Measurements from ENCODE around the gene MVD. TPM values are rescaled to one million over a fixed set of nuclear protein-coding genes. Genes with fewer than 3 reads are reported as not detected.

The MVD gene
- total RNA-seq, 1 donor from 2014 or later: 102 TPM

DNA sequence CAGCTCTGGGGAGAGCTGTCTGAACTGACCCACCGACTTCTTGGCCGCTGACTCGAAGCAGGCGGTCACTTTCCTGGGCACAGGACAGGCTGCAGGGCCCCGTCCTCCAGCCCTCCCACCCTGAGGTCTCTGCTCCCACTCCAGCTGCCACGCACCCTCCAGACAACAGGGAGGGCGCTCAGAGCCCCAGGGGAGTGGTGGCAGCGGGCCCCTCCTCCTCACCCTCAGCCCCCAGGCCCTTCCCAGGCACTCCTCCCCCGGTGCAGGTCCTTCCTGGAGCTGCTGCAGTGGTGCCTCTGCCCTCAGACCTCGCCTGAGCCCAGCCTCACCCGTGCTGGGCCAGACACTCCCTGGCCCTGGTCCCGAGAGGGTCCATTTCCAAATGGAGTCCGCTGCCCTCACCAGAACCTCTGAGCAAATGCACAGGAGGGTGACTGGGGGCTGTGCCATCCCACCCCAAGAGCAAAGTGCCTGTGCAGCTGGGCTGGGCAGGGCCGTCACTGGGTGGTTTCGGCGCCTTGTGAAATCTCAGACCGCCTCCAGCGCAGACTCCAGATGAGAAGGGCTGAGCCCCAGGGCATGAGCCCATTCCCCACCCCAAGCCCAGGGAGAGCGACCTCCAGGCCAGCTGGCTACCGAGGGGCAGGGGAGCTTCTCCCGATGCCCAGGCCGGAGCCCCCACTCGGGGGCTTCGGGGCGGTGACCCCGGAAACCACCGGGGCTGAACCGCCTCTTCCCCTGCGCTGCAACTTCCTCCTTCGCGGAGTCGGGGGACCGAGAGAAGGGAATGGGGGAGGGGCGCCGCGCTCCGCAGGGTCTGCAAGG, 12.8 kb downstream of the MVD start:
- TF ChIP-seq CTCF (IDR thresholded peaks at IDR 0.05; ENCODE audit: insufficient read depth, low read length, poor library complexity, severe bottlenecking): no peak
- H3K4me3 ChIP-seq (ENCODE audit: low read depth, low read length): peak overlapping the region; percentile 75
- H3K27me3 ChIP-seq (ENCODE audit: control insufficient read depth, insufficient read depth, low read length): no peaks in the 10 kb centered on the region
- H3K36me3 ChIP-seq (ENCODE audit: control insufficient read depth, insufficient read depth, low read length): peaks cover 2% of the 10 kb centered on the region
- DNase-seq (ENCODE audit: low read depth): no peak

GRCh38 chr16:88649195-88649923, 13.5 kb downstream of the MVD start:
- Histone ChIP-seq H3K4me3 (ENCODE audit: low read depth, low read length) (peak overlapping the region; percentile 75), H3K36me3 (ENCODE audit: control insufficient read depth, insufficient read depth, low read length) (no peaks in the 10 kb centered on the region), H3K27me3 (ENCODE audit: control insufficient read depth, insufficient read depth, low read length) (no peaks in the 10 kb centered on the region)
- TF ChIP-seq CTCF (IDR thresholded peaks at IDR 0.05; ENCODE audit: insufficient read depth, low read length, poor library complexity, severe bottlenecking): no peak
- DNase-seq (ENCODE audit: low read depth): no peak

DNA sequence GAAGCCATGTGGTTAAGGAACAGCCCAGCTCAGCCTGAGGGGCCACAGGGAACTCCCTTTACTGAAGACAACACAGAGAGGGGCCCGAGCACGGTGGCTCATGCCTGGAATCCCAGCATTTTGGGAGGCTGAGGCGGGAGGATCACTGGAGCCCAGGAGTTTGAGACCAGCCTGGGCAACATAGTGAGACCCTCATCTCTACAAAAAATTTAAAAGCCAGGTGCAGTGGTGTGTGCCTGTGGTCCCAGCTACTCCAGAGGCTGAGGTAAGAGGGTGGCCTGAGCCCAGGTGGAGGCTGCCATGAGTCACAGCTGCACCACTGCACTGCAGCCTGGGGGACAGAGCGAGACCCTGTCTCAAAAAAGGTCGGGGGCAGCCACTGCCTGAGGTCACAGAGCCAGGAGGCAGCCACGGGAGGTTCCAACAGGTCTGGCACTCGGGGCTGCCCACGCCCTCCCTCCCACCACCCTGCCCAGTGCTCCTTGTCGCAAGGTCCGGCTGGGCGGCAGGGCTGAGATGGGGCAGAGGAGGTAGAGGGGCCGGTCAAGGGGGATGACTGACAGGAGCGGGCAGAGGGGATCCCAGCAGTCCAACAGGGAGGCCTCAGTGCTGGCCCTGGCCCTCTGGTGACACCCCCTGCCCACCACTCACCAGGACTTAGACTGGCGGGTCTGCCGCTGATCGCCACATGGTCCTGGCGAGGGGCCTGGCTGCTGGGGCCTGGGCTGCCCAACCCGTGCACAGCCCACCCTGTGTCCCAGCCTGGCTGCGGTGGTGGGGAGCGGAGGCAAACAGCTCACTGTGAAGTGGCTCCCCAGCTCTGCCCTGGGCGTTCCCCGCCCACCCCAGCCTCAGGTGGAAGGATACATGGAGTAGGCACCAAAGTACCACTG, 15.5 kb downstream of the MVD start:
- H3K27me3 ChIP-seq (ENCODE audit: control insufficient read depth, insufficient read depth, low read length): no peaks in the 10 kb centered on the region
- no peaks in the 10 kb centered on the region for H3K36me3 ChIP-seq (ENCODE audit: control insufficient read depth, insufficient read depth, low read length)
- no peak overlapping the region for H3K4me3 ChIP-seq (ENCODE audit: low read depth, low read length)
- no peak for TF ChIP-seq CTCF (IDR thresholded peaks at IDR 0.05; ENCODE audit: insufficient read depth, low read length, poor library complexity, severe bottlenecking)
- DNase-seq (ENCODE audit: low read depth): no peak

- DNase-seq (ENCODE audit: low read depth): no peak
- H3K4me3 ChIP-seq (ENCODE audit: low read depth, low read length): no peak overlapping the region
- H3K36me3 ChIP-seq (ENCODE audit: control insufficient read depth, insufficient read depth, low read length): no peaks in the 10 kb centered on the region
- TF ChIP-seq CTCF (IDR thresholded peaks at IDR 0.05; ENCODE audit: insufficient read depth, low read length, poor library complexity, severe bottlenecking): no peak
- no peaks in the 10 kb centered on the region for H3K27me3 ChIP-seq (ENCODE audit: control insufficient read depth, insufficient read depth, low read length)
Observed at GRCh38 chr16:88646345-88647034, 16.4 kb downstream of the MVD start.

DNA sequence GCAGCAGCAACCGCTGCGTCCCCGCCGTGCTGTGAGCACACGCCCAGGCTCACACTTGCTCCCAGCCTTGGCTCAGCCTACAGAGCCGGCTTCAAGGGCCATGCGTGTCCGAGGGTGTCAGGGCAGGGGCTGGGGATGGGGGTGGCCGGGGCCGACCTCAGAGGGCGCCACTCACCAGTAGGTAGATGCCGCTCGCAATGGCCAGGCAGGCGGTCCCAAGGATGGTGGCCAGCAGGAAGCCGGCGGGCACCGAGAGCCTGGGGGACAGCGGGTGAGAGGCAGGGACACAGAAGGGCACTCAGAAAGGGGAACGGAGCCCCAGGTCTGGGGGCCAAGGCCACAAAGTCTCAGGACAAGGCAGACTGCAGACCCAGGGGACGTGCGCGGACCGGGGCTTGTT, 16.9 kb downstream of the MVD start:
- DNase-seq (ENCODE audit: low read depth): no peak
- no peak for TF ChIP-seq CTCF (IDR thresholded peaks at IDR 0.05; ENCODE audit: insufficient read depth, low read length, poor library complexity, severe bottlenecking)
- Histone ChIP-seq H3K27me3 (ENCODE audit: control insufficient read depth, insufficient read depth, low read length) (peaks cover 2% of the 10 kb centered on the region), H3K36me3 (ENCODE audit: control insufficient read depth, insufficient read depth, low read length) (no peaks in the 10 kb centered on the region), H3K4me3 (ENCODE audit: low read depth, low read length) (no peak overlapping the region)
